GM21381 (cell line): ENCODE results near the gene DNM3.

ENCODE experiments used
- ATAC-seq: cut with Tn5 transposase; IDR thresholded peaks from one replicate; pipeline ENCODE4 v1.9.1; 2021; ENCODE audit warnings: mild to moderate bottlenecking, moderate library complexity; ENCODE audit not compliant: unreplicated experiment

Gene DNM3

GRCh38 chr1:172442843-172443565, 601.7 kb downstream of the DNM3 start:
- ATAC-seq = no peak

- ATAC-seq = peak; percentile 99
Observed at GRCh38 chr1:172443666-172444453, 602.6 kb downstream of the DNM3 start, which contains the start of gene PIGC. TSS of gene PIGC (minus strand) at chr1:172444069. CDS start at chr1:172442622, 1,447 bp downstream.

- ATAC-seq = no peak
Observed at GRCh38 chr1:172446547-172446946, 605.2 kb downstream of the DNM3 start.

- no peak for ATAC-seq
Observed at GRCh38 chr1:172447641-172448040, 606.3 kb downstream of the DNM3 start.

- ATAC-seq = no peak
Observed at GRCh38 chr1:172448995-172449584, 607.8 kb downstream of the DNM3 start.

- peak; percentile 74 for ATAC-seq
Observed at GRCh38 chr1:172449585-172450523, 608.6 kb downstream of the DNM3 start.

GRCh38 chr1:172450524-172450885, 609.2 kb downstream of the DNM3 start:
- no peak for ATAC-seq

- no peak for ATAC-seq
Observed at GRCh38 chr1:172451002-172451443, 609.7 kb downstream of the DNM3 start.

- no peak for ATAC-seq
Observed at GRCh38 chr1:172452536-172453152, 611.3 kb downstream of the DNM3 start.

GRCh38 chr1:172453153-172453545, 611.9 kb downstream of the DNM3 start:
- no peak for ATAC-seq

- no peak for ATAC-seq
Observed at GRCh38 chr1:172453607-172454006, 612.3 kb downstream of the DNM3 start.

GRCh38 chr1:172455451-172455850, 614.2 kb downstream of the DNM3 start:
- ATAC-seq = no peak

GRCh38 chr1:172456344-172456769, 615.1 kb downstream of the DNM3 start:
- ATAC-seq = no peak

GRCh38 chr1:172457479-172458130, 616.3 kb downstream of the DNM3 start:
- no peak for ATAC-seq

- ATAC-seq = no peak
Observed at GRCh38 chr1:172460177-172460576, 618.9 kb downstream of the DNM3 start.

- no peak for ATAC-seq
Observed at GRCh38 chr1:172460887-172461315, 619.6 kb downstream of the DNM3 start.
